SK-N-SH treated with all-trans-retinoic acid at 6 μM for 48 hours (cell line): ENCODE results near the gene ST6GALNAC3.

ENCODE experiments used
- ARNTL ChIP-seq: fragments of 450-650 bp; formaldehyde crosslinking; IDR thresholded peaks from 2 replicates; pipeline ENCODE4 v1.5.0; 2020; ENCODE audit warnings: low read depth, mild to moderate bottlenecking, moderate library complexity, borderline replicate concordance
- BACH2 ChIP-seq: fragments of 250-450 bp; sonication (Bioruptor Pico); IDR thresholded peaks from 2 replicates; pipeline ENCODE4 v1.9.0; 2021; ENCODE audit warnings: mild to moderate bottlenecking, borderline replicate concordance
- CSDC2 ChIP-seq: fragments of 250-450 bp; sonication (Bioruptor Pico); IDR thresholded peaks from 2 replicates; pipeline ENCODE4 v1.5.0; 2020; ENCODE audit warnings: mild to moderate bottlenecking, moderate library complexity
- ISL1 ChIP-seq: fragments of 250-450 bp; sonication (Bioruptor Pico); IDR thresholded peaks from 2 replicates; pipeline ENCODE4 v2.1.2; 2022; ENCODE audit warnings: mild to moderate bottlenecking, moderate library complexity
- RARB ChIP-seq: fragments of 250-450 bp; sonication (Bioruptor Pico); IDR thresholded peaks from 2 replicates; pipeline ENCODE4 v1.8.0; 2021; ENCODE audit warnings: mild to moderate bottlenecking, moderate library complexity
- ZFP3 ChIP-seq: fragments of 250-450 bp; sonication (Bioruptor Pico); IDR thresholded peaks from 2 replicates; pipeline ENCODE4 v1.5.0; 2020; ENCODE audit warnings: mild to moderate bottlenecking, moderate library complexity
- ZFP30 ChIP-seq: fragments of 450-650 bp; formaldehyde crosslinking; IDR thresholded peaks from 2 replicates; pipeline ENCODE4 v1.5.0; 2022; ENCODE audit warnings: mild to moderate bottlenecking, moderate library complexity
- ZNF70 ChIP-seq: fragments of 450-650 bp; formaldehyde crosslinking; IDR thresholded peaks from 2 replicates; pipeline ENCODE4 v1.5.0; 2020; ENCODE audit warnings: mild to moderate bottlenecking, moderate library complexity
- ZNF8 ChIP-seq: fragments of 450-650 bp; formaldehyde crosslinking; IDR thresholded peaks from 2 replicates; pipeline ENCODE4 v1.5.0; 2020; ENCODE audit warnings: mild to moderate bottlenecking, moderate library complexity
- TF ChIP-seq, protein P1 (sequence below): fragments of 250-450 bp; sonication (Bioruptor Pico); IDR thresholded peaks from 2 replicates; pipeline ENCODE4 v1.5.1; 2020; ENCODE audit warnings: low read depth, mild to moderate bottlenecking, moderate library complexity
- TF ChIP-seq, protein P2 (sequence below): fragments of 250-450 bp; sonication (Bioruptor Pico); IDR thresholded peaks from 2 replicates; pipeline ENCODE4 v1.8.0; 2021; ENCODE audit warnings: low read depth, mild to moderate bottlenecking, moderate library complexity, borderline replicate concordance
- TF ChIP-seq, protein P3 (sequence below): fragments of 250-450 bp; sonication (Bioruptor Pico); IDR thresholded peaks from 2 replicates; pipeline ENCODE4 v1.5.0; 2020; ENCODE audit warnings: mild to moderate bottlenecking, moderate library complexity
- TF ChIP-seq, protein P4 (sequence below): fragments of 250-450 bp; sonication (Bioruptor Pico); IDR thresholded peaks from 2 replicates; pipeline ENCODE4 v1.5.1; 2021; ENCODE audit warnings: mild to moderate bottlenecking, moderate library complexity
- TF ChIP-seq, protein P5 (sequence below): fragments of 250-450 bp; sonication (Bioruptor Pico); IDR thresholded peaks from 2 replicates; pipeline ENCODE4 v1.8.0; 2020; ENCODE audit warnings: mild to moderate bottlenecking, moderate library complexity, borderline replicate concordance

DNA sequence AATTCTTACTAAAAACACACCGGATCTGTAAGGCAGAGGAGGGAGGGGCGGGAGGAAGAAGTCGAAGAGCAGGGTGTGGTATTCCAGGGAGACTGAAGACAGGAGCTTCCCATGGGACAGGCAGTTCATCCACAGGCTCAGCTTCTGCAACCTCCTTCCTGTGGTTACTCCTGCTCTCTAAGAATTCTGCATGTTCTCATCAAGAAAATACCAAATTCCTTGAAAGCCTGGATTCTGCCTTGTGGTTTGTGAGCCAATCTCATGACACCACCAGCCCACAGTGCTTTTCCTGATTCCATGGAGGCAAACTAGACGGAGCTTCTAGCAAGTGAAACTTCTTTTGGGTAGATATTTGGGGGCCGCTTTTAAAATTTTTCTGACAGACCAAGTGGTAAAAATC, 1.1 kb upstream of the ST6GALNAC3 start:
- TF ChIP-seq ARNTL = no peak
- TF ChIP-seq RARB (CRISPR knock-in tag) = no peak
- no peak for TF ChIP-seq ZFP30 (CRISPR knock-in tag)
- TF ChIP-seq, protein P1, sequence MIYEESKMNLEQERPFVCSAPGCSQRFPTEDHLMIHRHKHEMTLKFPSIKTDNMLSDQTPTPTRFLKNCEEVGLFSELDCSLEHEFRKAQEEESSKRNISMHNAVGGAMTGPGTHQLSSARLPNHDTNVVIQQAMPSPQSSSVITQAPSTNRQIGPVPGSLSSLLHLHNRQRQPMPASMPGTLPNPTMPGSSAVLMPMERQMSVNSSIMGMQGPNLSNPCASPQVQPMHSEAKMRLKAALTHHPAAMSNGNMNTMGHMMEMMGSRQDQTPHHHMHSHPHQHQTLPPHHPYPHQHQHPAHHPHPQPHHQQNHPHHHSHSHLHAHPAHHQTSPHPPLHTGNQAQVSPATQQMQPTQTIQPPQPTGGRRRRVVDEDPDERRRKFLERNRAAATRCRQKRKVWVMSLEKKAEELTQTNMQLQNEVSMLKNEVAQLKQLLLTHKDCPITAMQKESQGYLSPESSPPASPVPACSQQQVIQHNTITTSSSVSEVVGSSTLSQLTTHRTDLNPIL (CRISPR knock-in tag) = no peak
- TF ChIP-seq, protein P2, sequence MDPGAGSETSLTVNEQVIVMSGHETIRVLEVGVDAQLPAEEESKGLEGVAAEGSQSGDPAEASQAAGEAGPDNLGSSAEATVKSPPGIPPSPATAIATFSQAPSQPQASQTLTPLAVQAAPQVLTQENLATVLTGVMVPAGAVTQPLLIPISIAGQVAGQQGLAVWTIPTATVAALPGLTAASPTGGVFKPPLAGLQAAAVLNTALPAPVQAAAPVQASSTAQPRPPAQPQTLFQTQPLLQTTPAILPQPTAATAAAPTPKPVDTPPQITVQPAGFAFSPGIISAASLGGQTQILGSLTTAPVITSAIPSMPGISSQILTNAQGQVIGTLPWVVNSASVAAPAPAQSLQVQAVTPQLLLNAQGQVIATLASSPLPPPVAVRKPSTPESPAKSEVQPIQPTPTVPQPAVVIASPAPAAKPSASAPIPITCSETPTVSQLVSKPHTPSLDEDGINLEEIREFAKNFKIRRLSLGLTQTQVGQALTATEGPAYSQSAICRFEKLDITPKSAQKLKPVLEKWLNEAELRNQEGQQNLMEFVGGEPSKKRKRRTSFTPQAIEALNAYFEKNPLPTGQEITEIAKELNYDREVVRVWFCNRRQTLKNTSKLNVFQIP (CRISPR knock-in tag) = no peak
- TF ChIP-seq, protein P3, sequence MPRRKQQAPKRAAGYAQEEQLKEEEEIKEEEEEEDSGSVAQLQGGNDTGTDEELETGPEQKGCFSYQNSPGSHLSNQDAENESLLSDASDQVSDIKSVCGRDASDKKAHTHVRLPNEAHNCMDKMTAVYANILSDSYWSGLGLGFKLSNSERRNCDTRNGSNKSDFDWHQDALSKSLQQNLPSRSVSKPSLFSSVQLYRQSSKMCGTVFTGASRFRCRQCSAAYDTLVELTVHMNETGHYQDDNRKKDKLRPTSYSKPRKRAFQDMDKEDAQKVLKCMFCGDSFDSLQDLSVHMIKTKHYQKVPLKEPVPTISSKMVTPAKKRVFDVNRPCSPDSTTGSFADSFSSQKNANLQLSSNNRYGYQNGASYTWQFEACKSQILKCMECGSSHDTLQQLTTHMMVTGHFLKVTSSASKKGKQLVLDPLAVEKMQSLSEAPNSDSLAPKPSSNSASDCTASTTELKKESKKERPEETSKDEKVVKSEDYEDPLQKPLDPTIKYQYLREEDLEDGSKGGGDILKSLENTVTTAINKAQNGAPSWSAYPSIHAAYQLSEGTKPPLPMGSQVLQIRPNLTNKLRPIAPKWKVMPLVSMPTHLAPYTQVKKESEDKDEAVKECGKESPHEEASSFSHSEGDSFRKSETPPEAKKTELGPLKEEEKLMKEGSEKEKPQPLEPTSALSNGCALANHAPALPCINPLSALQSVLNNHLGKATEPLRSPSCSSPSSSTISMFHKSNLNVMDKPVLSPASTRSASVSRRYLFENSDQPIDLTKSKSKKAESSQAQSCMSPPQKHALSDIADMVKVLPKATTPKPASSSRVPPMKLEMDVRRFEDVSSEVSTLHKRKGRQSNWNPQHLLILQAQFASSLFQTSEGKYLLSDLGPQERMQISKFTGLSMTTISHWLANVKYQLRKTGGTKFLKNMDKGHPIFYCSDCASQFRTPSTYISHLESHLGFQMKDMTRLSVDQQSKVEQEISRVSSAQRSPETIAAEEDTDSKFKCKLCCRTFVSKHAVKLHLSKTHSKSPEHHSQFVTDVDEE (CRISPR knock-in tag) = no peak
- TF ChIP-seq ZNF70 (CRISPR knock-in tag) = no peak
- no peak for TF ChIP-seq BACH2
- TF ChIP-seq, protein P4, sequence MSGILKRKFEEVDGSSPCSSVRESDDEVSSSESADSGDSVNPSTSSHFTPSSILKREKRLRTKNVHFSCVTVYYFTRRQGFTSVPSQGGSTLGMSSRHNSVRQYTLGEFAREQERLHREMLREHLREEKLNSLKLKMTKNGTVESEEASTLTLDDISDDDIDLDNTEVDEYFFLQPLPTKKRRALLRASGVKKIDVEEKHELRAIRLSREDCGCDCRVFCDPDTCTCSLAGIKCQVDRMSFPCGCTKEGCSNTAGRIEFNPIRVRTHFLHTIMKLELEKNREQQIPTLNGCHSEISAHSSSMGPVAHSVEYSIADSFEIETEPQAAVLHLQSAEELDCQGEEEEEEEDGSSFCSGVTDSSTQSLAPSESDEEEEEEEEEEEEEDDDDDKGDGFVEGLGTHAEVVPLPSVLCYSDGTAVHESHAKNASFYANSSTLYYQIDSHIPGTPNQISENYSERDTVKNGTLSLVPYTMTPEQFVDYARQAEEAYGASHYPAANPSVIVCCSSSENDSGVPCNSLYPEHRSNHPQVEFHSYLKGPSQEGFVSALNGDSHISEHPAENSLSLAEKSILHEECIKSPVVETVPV (CRISPR knock-in tag) = no peak
- TF ChIP-seq ZNF8 (CRISPR knock-in tag) = no peak
- TF ChIP-seq, protein P5, sequence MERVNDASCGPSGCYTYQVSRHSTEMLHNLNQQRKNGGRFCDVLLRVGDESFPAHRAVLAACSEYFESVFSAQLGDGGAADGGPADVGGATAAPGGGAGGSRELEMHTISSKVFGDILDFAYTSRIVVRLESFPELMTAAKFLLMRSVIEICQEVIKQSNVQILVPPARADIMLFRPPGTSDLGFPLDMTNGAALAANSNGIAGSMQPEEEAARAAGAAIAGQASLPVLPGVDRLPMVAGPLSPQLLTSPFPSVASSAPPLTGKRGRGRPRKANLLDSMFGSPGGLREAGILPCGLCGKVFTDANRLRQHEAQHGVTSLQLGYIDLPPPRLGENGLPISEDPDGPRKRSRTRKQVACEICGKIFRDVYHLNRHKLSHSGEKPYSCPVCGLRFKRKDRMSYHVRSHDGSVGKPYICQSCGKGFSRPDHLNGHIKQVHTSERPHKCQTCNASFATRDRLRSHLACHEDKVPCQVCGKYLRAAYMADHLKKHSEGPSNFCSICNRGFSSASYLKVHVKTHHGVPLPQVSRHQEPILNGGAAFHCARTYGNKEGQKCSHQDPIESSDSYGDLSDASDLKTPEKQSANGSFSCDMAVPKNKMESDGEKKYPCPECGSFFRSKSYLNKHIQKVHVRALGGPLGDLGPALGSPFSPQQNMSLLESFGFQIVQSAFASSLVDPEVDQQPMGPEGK (CRISPR knock-in tag) = no peak
- TF ChIP-seq CSDC2 (CRISPR knock-in tag) = no peak
- TF ChIP-seq ISL1 (CRISPR knock-in tag) = no peak
- no peak for TF ChIP-seq ZFP3
